Tibial nerve (tissue), 4 donors: ENCODE measurements around the gene CTNND1. TPM values are rescaled to one million over a fixed set of nuclear protein-coding genes. Genes with fewer than 3 reads are reported as not detected.
"Not testable (repeated sequence)": the region's sequence is repeated elsewhere in the genome, so short reads cannot be mapped to it uniquely, and the experiment has no call there.

Source experiments
- DNase-seq, 2 donors: peaks; one replicate each; pipeline ENCODE4 v3.0.0-alpha.2; 2019; ENCODE audit warnings: low spot score in 2 of 2
- H3K27ac ChIP-seq, 4 donors: fragments of 200-600 bp; sonication (generic) in 3 of 4; one replicate each; pipeline ENCODE4 v1.5.1; 2017 to 2019; ENCODE audit warnings: mild to moderate bottlenecking in 1 of 4
- H3K27me3 ChIP-seq, 2 donors: fragments of 200-600 bp; sonication (generic) in 1 of 2; one replicate each; pipeline versions ENCODE4 v1.5.1 to v1.6.0; 2017 to 2019
- H3K36me3 ChIP-seq, 3 donors: fragments of 200-600 bp; sonication (generic); one replicate each; pipeline ENCODE4 v1.5.1; 2018 to 2019
- H3K4me1 ChIP-seq, 4 donors: fragments of 200-600 bp; sonication (generic) in 3 of 4; one replicate each; pipeline ENCODE4 v1.5.1; 2017 to 2019
- H3K4me3 ChIP-seq, 4 donors: fragments of 200-600 bp; sonication (generic) in 3 of 4; one replicate each; pipeline ENCODE4 v1.5.1; 2017 to 2019; ENCODE audit warnings: mild to moderate bottlenecking in 1 of 4, moderate library complexity in 1 of 4
- H3K9me3 ChIP-seq, 4 donors: fragments of 200-600 bp; sonication (generic) in 3 of 4; one replicate each; pipeline ENCODE4 v1.5.1; 2017 to 2019
- EP300 ChIP-seq, 2 donors: sonication (generic); formaldehyde crosslinking; IDR thresholded peaks; one replicate each; pipeline ENCODE4 v1.6.1; 2017; ENCODE audit warnings: antibody characterized with exemption in 2 of 2, mild to moderate bottlenecking in 1 of 2
- POLR2A ChIP-seq, 2 donors: fragments of 450-650 bp; IDR thresholded peaks; one replicate each; pipeline ENCODE4 v1.6.1; 2017; ENCODE audit warnings: antibody characterized with exemption in 2 of 2, mild to moderate bottlenecking in 2 of 2, moderate library complexity in 2 of 2
- WGBS, 2 donors: methylation state at CpG; one replicate each; pipeline ENCODE4 v1.1.5; 2018; 5-methylcytosine and 5-hydroxymethylcytosine counted together
- total RNA-seq, 4 donors: library from RNA; depleted of rRNA; stranded (reverse); fragments of >200 nt; gene quantifications; one replicate each; pipeline ENCODE4 v1.1.0, GENCODE V29; 2016
- TF ChIP-seq, protein P1 (sequence below), 5 experiments: fragments of 200-600 bp in 3 of 5; fragments of 450-650 bp in 2 of 5; sonication (generic) in 3 of 5; IDR thresholded peaks; one replicate each; pipeline ENCODE4 v1.5.1; 2016 to 2019; ENCODE audit warnings: antibody characterized with exemption in 5 of 5, mild to moderate bottlenecking in 3 of 5, moderate library complexity in 2 of 5

Gene CTNND1, protein sequence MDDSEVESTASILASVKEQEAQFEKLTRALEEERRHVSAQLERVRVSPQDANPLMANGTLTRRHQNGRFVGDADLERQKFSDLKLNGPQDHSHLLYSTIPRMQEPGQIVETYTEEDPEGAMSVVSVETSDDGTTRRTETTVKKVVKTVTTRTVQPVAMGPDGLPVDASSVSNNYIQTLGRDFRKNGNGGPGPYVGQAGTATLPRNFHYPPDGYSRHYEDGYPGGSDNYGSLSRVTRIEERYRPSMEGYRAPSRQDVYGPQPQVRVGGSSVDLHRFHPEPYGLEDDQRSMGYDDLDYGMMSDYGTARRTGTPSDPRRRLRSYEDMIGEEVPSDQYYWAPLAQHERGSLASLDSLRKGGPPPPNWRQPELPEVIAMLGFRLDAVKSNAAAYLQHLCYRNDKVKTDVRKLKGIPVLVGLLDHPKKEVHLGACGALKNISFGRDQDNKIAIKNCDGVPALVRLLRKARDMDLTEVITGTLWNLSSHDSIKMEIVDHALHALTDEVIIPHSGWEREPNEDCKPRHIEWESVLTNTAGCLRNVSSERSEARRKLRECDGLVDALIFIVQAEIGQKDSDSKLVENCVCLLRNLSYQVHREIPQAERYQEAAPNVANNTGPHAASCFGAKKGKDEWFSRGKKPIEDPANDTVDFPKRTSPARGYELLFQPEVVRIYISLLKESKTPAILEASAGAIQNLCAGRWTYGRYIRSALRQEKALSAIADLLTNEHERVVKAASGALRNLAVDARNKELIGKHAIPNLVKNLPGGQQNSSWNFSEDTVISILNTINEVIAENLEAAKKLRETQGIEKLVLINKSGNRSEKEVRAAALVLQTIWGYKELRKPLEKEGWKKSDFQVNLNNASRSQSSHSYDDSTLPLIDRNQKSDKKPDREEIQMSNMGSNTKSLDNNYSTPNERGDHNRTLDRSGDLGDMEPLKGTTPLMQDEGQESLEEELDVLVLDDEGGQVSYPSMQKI
- total RNA-seq, result 100 to 1,000 TPM; 104 to 128 (median 124) TPM

DNA sequence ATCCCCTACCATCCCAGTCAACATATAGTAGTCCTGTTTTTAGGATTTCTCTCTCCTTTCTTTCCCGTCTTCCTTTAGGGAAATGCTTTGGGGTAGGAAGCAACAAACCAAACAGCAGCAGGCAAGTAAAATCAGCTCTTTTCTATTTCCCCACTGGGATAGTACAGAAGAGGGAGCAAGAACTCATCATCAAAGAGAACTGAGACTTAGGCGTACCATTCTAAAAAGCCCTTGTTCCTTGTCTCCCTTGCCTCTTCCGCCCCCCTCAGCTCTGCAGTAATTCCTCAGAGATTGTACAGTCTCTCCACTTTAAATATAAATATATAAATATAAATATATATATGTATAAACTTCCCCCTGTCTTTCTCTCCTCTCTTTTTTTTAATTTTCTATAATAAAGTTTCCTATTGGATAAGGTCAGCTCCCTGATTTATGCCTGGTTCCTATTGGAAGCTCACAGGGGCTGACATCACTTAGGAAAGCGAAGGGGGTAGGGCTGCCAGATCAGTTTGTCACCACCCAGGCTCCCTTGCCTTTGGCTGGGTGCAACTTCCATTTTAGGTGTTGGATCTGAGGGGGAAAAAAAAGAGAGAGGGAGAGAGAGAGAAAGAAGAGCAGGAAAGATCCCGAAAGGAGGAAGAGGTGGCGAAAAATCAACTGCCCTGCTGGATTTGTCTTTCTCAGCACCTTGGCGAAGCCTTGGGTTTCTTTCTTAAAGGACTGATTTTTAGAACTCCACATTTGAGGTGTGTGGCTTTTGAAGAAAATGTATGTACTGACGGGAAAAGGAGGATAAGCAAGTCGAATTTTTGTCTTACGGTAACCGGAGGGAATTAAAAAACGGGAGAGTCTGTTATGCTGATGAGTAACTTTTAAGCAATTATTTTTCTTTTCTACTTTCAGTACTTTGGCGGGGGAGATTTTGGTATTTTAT lies at the start of gene CTNND1:
CTNND1 (plus strand) TSS at position 502 of the 934 bp plus-strand sequence. CDS start 29,677 bp downstream, outside the sequence.
- peak within 1 kb of the TSS; percentile 83 to 97 (median 92) for H3K27ac ChIP-seq
- no peaks in the 10 kb centered on the region for H3K9me3 ChIP-seq
- H3K36me3 ChIP-seq, result no peaks in the 10 kb centered on the region
- 2 to 3% methylated on average over 13 of the region's 13 CpGs for WGBS, 2 donors
- TF ChIP-seq POLR2A (IDR thresholded peaks at IDR 0.05), result peak; percentile 81 to 85
- peak; percentile 48 to 99 for TF ChIP-seq EP300 (IDR thresholded peaks at IDR 0.05)
- TF ChIP-seq, protein P1, sequence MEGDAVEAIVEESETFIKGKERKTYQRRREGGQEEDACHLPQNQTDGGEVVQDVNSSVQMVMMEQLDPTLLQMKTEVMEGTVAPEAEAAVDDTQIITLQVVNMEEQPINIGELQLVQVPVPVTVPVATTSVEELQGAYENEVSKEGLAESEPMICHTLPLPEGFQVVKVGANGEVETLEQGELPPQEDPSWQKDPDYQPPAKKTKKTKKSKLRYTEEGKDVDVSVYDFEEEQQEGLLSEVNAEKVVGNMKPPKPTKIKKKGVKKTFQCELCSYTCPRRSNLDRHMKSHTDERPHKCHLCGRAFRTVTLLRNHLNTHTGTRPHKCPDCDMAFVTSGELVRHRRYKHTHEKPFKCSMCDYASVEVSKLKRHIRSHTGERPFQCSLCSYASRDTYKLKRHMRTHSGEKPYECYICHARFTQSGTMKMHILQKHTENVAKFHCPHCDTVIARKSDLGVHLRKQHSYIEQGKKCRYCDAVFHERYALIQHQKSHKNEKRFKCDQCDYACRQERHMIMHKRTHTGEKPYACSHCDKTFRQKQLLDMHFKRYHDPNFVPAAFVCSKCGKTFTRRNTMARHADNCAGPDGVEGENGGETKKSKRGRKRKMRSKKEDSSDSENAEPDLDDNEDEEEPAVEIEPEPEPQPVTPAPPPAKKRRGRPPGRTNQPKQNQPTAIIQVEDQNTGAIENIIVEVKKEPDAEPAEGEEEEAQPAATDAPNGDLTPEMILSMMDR (IDR thresholded peaks at IDR 0.05), result peak in 1 of 5 experiments; percentile 41
- H3K27me3 ChIP-seq, result no peaks in the 10 kb centered on the region
- peak; percentile 79 to 90 for DNase-seq
- peaks cover 0 to 34% (median 24%) of the 10 kb centered on the region in 4 donors for H3K4me1 ChIP-seq
- peak within 1 kb of the TSS; percentile 48 to 65 (median 60) for H3K4me3 ChIP-seq

GRCh38 chr11:57712256-57713150 lies 49.1 kb upstream of the CTNND1 start, which contains the start of gene TMX2:
TSS of gene TMX2 (plus strand) at chr11:57712593. CDS start at chr11:57712619, 26 bp downstream.
- peak within 1 kb of the TSS; percentile 85 to 95 (median 90) for H3K4me3 ChIP-seq
- H3K9me3 ChIP-seq, result no peaks in the 10 kb centered on the region
- peaks cover 0 to 45% (median 14%) of the 10 kb centered on the region in 4 donors for H3K4me1 ChIP-seq
- H3K36me3 ChIP-seq, result no peaks in the 10 kb centered on the region
- WGBS, 2 donors, result 0% methylated on average over 41 to 53 of the region's 53 CpGs
- TF ChIP-seq, protein P1 (IDR thresholded peaks at IDR 0.05), result peak in 1 of 5 experiments; percentile 45
- TF ChIP-seq POLR2A (IDR thresholded peaks at IDR 0.05), result peak in 1 of 2 donors; percentile 38
- TF ChIP-seq EP300 (IDR thresholded peaks at IDR 0.05), result peak; percentile 73 to 80
- no peaks in the 10 kb centered on the region for H3K27me3 ChIP-seq
- peak within 1 kb of the TSS; percentile 70 to 94 (median 88) for H3K27ac ChIP-seq
- DNase-seq, result peak; percentile 82 to 92

GRCh38 chr11:57713835-57714234 lies 47.8 kb upstream of the CTNND1 start:
- peak overlapping the region in 1 of 4 donors; percentile 90 for H3K4me3 ChIP-seq
- WGBS, 2 donors, result 96 to 97% methylated on average over 2 of the region's 2 CpGs

DNA sequence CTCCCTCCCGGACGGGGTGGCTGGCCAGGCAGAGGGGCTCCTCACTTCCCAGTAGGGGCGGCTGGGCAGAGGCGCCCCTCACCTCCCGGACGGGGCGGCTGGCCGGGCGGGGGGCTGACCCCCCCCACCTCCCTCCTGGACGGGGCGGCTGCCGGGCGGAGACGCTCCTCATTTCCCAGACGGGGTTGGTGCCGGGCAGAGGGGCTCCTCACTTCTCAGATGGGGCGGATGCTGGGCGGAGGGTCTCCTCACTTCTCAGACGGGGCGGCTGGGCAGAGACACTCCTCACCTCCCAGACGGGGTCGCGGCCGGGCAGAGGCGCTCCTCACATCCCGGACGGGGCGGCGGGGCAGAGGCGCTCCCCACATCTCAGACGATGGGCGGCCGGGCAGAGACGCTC lies 44.9 kb upstream of the CTNND1 start:
- not testable (repeated sequence) for H3K9me3 ChIP-seq, H3K27me3 ChIP-seq, H3K4me3 ChIP-seq, H3K27ac ChIP-seq, DNase-seq
- 96 to 99% methylated on average over 19 to 21 of the region's 34 CpGs for WGBS, 2 donors
- peaks cover 0 to 26% (median 0%) of the 10 kb centered on the region in 3 donors for H3K36me3 ChIP-seq
- H3K4me1 ChIP-seq, result peaks cover 0 to 23% (median 9%) of the 10 kb centered on the region in 4 donors

More at GRCh38 chr11:57713835-57714234, 47.8 kb upstream of the CTNND1 start:
- Histone ChIP-seq H3K36me3 (peaks cover 0 to 12% (median 0%) of the 10 kb centered on the region in 3 donors), H3K9me3 (no peaks in the 10 kb centered on the region), H3K4me1 (peaks cover 0 to 45% (median 14%) of the 10 kb centered on the region in 4 donors), H3K27me3 (no peaks in the 10 kb centered on the region), H3K27ac (no peak overlapping the region)
- no peak for DNase-seq
- TF ChIP-seq POLR2A (IDR thresholded peaks at IDR 0.05), result no peak
- TF ChIP-seq, protein P1 (IDR thresholded peaks at IDR 0.05), result no peak
- TF ChIP-seq EP300 (IDR thresholded peaks at IDR 0.05), result no peak
